HPDE6-E6E7 (cell line): ENCODE data around the gene SHOX.
"Not testable (repeated sequence)": the region's sequence is repeated elsewhere in the genome, so short reads cannot be mapped to it uniquely, and the experiment has no call there.

Experiments used
- DNase-seq: peaks from one replicate; pipeline ENCODE4 v3.0.0; 2011; ENCODE audit warnings: missing footprints; ENCODE audit errors: extremely low spot score

Gene SHOX

GRCh38 chrX:637660-638481, 7.3 kb downstream of the SHOX start:
- DNase-seq: no peak

- DNase-seq: no peak
These were observed 8.0 kb downstream of the SHOX start for GRCh38 chrX:638482-639131.

- no peak for DNase-seq
These were observed 8.6 kb downstream of the SHOX start for GRCh38 chrX:639151-639550.

- DNase-seq: no peak
These were observed 10.1 kb downstream of the SHOX start for GRCh38 chrX:640641-641040.

GRCh38 chrX:641671-642435, 11.3 kb downstream of the SHOX start:
- no peak for DNase-seq

- no peak for DNase-seq
These were observed 12.0 kb downstream of the SHOX start for GRCh38 chrX:642436-643240.

GRCh38 chrX:643241-643595, 12.6 kb downstream of the SHOX start:
- no peak for DNase-seq

- DNase-seq: no peak
These were observed 13.3 kb downstream of the SHOX start for GRCh38 chrX:643911-644303.

GRCh38 chrX:644304-645281, 14.0 kb downstream of the SHOX start:
- DNase-seq: no peak

- no peak for DNase-seq
These were observed 15.6 kb downstream of the SHOX start for GRCh38 chrX:646228-646495.

GRCh38 chrX:646796-647195, 16.2 kb downstream of the SHOX start:
- DNase-seq: no peak

- DNase-seq: no peak
These were observed 18.6 kb downstream of the SHOX start for GRCh38 chrX:649166-649565.

- no peak for DNase-seq
These were observed 19.7 kb downstream of the SHOX start for GRCh38 chrX:650324-650723.

GRCh38 chrX:650811-651210, 20.2 kb downstream of the SHOX start:
- DNase-seq: no peak

GRCh38 chrX:651922-652321, 21.3 kb downstream of the SHOX start:
- not testable (repeated sequence) for DNase-seq

GRCh38 chrX:652341-652741, 21.8 kb downstream of the SHOX start:
- no peak for DNase-seq

- no peak for DNase-seq
These were observed 22.7 kb downstream of the SHOX start for GRCh38 chrX:653306-653705.

- no peak for DNase-seq
These were observed 30.6 kb downstream of the SHOX start for GRCh38 chrX:661154-661553.

GRCh38 chrX:662126-662525, 31.5 kb downstream of the SHOX start:
- no peak for DNase-seq

- DNase-seq: no peak
These were observed 33.2 kb downstream of the SHOX start for GRCh38 chrX:663841-664240.
